Endothelial cell of umbilical vein (primary cell): ENCODE results near the gene ACTN3.
A peak's percentile ranks its signal among the peaks of the same experiment; 100 is the strongest.

Experiments
- CTCF ChIP-seq, 2 donors: IDR thresholded peaks; 1 replicate in 1 of 2; 2 replicates in 1 of 2; pipeline ENCODE4 v1.5.1; 2011; ENCODE audit warnings: low read length in 2 of 2, mild to moderate bottlenecking in 2 of 2, moderate library complexity in 2 of 2, control low read depth in 1 of 2, inconsistent platforms in 1 of 2, low read depth in 1 of 2; ENCODE audit not compliant: insufficient read depth in 1 of 2; ENCODE audit errors: extremely low read depth in 1 of 2
- EZH2 ChIP-seq: IDR thresholded peaks from 2 replicates; pipeline ENCODE4 v1.6.1; 2012; ENCODE audit warnings: borderline replicate concordance, low read depth, mild to moderate bottlenecking, moderate library complexity, low read length, inconsistent platforms; ENCODE audit not compliant: severe bottlenecking
- JUN ChIP-seq: IDR thresholded peaks from 2 replicates; pipeline ENCODE4 v1.6.1; 2011; ENCODE audit warnings: borderline replicate concordance, low read depth; ENCODE audit not compliant: insufficient read length, insufficient read depth
- MYC ChIP-seq: IDR thresholded peaks from one replicate; pipeline ENCODE4 v1.6.1; 2011; ENCODE audit warnings: mild to moderate bottlenecking, low read depth, low read length
- POLR2A ChIP-seq: IDR thresholded peaks from 2 replicates; pipeline ENCODE4 v1.6.1; 2012; ENCODE audit warnings: low read depth, mild to moderate bottlenecking, control low read depth, low read length
- POLR2AphosphoS5 ChIP-seq: IDR thresholded peaks from 2 replicates; pipeline ENCODE4 v1.6.1; 2012; ENCODE audit warnings: low read depth, mild to moderate bottlenecking, control low read depth, low read length, moderate library complexity; ENCODE audit not compliant: insufficient read depth

- peak; percentile 76 to 88 for TF ChIP-seq CTCF (IDR thresholded peaks at IDR 0.05; ENCODE audit: extremely low read depth in 1 of 2, insufficient read depth in 1 of 2, low read depth in 1 of 2, low read length in 2 of 2)
- no peak for TF ChIP-seq JUN
- TF ChIP-seq POLR2AphosphoS5: no peak
- no peak for TF ChIP-seq POLR2A
- no peak for TF ChIP-seq MYC
- TF ChIP-seq EZH2: no peak
Observed at GRCh38 chr11:66579017-66579606, 32.4 kb downstream of the ACTN3 start.
